ENCODE results near the gene ERCC6L2.

ERCC6L2 gene

GRCh38 chr9:95862343-95862742 is 13.1 kb upstream of the ERCC6L2 start:
- DNase-seq (ENCODE audit: low read depth in 2 of 2), result no peak

DNA sequence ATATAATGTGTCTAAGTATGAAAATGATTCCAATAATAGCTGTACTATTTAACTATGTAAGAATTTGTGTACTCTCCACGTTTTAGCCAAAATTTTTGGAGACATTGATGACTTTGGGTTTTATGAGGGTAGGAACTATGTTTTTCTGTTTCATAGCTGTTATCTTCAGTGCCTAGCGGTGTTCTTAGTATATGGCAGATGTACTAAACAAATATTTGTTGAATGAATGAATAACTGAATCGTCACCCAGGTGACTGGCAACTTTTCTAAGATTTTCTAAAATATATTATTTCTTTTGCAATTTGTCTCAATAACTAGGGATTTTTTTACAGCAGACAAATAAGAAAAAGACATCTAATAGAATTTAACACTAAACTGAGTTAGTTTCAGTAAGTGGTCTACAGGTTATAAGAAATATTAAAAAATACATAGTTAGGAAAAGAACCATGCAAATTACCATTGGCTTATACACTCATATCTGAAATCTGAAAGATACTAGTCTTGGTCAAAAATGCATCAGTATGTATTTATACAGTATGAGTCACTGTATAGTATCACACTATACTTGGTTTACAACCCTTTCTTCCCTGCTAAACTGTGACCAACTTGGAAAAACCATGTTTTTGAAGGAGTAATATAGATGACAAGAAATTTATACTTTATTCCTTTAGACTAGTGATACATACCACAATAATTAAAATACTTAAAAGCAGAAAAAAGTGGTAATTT is 10.5 kb upstream of the ERCC6L2 start:
- DNase-seq (ENCODE audit: low read depth in 2 of 2), result no peak

- no peak for DNase-seq (ENCODE audit: low read depth in 2 of 2)
Measured at GRCh38 chr9:95870352-95870751, 5.1 kb upstream of the ERCC6L2 start.

GRCh38 chr9:95870906-95871305 is 4.6 kb upstream of the ERCC6L2 start:
- DNase-seq (ENCODE audit: low read depth in 2 of 2), result no peak

DNA sequence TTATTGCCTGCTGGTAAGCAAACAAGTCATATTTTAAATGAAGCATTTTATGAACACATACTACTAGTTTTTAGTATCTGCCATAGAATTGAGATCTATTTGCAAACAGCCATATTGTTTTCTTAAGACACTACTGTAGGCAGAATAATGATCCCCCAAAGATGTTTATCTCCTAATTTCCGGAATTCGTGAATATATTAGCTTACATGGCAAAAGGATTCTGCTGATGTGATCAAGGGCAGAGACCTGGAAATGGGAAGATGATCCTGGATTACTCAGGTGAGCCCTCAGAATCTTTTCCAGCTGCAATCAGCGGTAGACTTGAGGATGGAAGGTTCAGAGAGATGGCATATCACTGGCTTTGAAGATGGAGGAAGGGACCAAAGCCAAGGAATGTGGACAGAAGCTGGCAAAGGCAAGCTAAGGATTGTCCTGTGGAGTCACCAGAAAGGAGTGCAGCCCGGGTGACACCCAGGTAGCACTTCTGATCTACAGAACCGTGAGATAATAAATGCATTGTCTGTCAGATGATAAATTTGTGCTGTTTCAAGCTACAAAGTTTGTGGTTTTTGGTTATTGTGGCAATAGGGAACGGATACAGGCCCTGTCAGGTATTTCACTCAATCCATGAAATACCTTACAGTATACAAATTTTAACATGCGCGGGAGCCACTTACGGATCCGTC is 1.0 kb upstream of the ERCC6L2 start:
- DNase-seq (ENCODE audit: low read depth in 2 of 2), result no peak

- no peak for DNase-seq (ENCODE audit: low read depth in 2 of 2)
Measured at GRCh38 chr9:95874989-95875304, 544 bp upstream of the ERCC6L2 start.

GRCh38 chr9:95876138-95876444 is 600 bp downstream of the ERCC6L2 start:
- no peak for DNase-seq (ENCODE audit: low read depth in 2 of 2)

- DNase-seq (ENCODE audit: low read depth in 2 of 2), result no peak
Measured at GRCh38 chr9:95876595-95876994, 1.1 kb downstream of the ERCC6L2 start.

DNA sequence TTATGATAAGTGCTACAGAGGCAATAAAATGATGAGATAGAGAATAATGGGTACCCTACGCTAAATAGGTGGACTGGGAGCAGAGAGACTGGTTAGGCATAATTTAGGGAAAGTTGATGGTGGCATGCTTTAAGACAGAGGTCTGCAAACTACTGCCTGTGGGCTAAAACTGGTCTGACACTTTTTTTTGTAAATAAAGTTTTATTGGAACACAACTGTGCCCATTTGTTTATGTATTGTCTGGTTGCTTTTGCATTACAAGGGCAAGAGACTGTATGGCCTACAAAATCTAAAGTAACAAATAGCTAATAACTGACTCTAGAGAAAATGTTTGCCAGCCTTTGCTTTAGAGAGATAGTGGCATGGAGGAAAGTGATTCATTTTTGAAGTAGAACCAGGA is 2.5 kb downstream of the ERCC6L2 start:
- no peak for DNase-seq (ENCODE audit: low read depth in 2 of 2)

DNA sequence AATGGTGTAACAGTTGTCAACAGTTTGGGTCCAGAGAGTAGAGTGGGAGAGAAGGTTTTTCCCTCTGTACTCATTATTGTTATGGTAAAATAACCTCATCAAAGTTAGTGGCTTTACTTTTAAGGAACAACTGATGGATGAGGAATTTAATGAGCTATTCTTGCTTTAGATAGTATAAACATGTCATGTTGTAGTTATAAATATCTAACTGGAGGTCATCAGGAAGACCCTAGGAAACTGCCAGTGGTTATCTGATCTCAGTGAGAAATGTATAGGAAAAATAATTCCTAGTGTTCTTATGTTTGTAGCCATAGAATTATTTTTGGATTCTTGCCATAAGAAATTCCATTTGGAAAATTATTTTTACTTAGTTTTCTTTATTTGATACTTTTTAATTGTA is 4.1 kb downstream of the ERCC6L2 start:
- DNase-seq (ENCODE audit: low read depth in 2 of 2), result no peak

GRCh38 chr9:95880021-95880690 is 4.7 kb downstream of the ERCC6L2 start:
- DNase-seq (ENCODE audit: low read depth in 2 of 2), result no peak

- DNase-seq (ENCODE audit: low read depth in 2 of 2), result no peak
Measured at GRCh38 chr9:95887926-95888497, 12.5 kb downstream of the ERCC6L2 start.

DNA sequence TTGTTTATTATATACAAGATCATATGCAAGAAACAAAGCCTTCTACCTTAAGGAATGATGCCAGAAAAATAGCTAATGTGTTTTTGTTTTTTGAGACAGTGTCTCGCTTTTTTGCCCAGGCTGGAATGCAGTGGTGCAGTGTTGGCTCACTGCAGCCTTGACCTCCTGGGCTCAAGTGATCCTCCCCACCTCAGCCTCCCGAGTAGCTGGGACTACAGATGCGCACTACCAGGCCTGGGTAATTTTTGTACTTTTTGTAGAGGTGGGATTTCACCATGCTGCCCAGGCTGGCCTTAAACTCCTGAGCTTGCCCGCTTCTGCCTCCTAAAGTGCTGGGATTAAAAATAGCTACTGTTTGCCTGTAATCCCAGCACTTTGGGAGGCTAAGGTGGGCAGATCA is 15.1 kb downstream of the ERCC6L2 start:
- DNase-seq (ENCODE audit: low read depth in 2 of 2), result no peak

DNA sequence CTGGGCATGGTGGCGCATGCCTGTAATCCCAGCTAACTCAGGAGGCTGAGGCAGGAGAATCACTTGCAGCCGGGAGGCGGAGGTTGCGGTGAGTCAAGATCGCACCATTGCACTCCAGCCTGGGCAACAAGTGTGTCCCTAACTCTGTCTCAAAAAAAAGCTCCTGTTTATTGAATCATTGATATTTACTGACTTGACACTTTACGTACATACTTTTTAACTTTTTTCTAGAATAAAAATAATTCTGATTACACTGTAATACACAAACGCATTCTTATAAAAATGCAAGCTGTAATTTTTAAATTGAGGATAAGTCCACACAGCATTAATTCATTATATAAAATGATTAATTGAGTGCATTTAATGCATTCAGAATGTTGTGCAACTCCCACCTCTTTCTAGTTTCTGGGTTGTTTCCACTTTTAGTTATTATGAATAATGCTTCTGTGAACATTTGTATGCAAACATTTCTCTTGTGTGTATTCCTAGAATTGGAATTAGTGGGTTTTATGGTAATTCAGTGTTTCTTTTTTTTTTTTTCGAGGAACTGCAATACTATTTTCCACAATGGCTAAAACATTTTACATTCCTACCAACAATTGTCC is 15.7 kb downstream of the ERCC6L2 start:
- DNase-seq (ENCODE audit: low read depth in 2 of 2), result no peak

GRCh38 chr9:95892690-95893089 is 17.2 kb downstream of the ERCC6L2 start:
- DNase-seq (ENCODE audit: low read depth in 2 of 2), result no peak

DNA sequence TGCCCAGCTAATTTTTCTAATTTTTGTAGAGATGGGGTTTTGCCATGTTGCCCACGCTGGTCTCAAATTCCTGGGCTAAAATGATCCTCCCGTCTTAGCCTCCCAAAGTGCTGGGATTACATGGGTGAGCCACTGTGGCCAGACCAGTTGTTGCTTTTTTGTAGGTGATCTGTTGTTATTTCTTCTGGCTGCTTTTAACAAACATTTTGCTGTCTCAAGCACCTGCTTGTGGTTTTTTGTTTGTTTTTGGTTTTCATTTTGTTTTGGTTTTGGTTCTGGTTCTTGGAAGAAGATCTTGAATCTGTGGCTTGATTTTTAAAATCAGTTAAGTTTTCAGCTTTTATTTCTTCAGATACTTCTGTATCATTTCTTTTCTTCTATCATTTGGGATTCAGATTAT is 21.1 kb downstream of the ERCC6L2 start:
- DNase-seq (ENCODE audit: low read depth in 2 of 2), result no peak

DNA sequence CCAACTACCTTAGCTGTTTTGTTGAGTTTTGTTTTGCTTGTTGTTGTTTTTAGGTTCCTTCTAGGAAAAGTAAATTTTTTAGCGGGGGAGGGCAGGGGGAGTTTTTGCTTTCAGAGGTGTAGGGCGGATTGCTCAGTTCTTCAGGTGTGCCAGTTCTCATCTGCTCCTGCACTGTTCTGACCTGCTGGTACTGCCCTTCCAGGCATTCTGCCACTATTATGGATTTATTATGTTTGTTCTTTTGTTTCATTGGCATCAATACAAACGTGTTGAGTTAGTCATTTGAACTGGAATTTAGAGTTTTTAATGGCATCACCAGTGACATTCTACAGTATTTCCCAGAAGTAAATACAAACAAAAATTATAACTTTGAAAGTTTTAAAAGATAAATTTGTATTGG is 26.0 kb downstream of the ERCC6L2 start:
- no peak for DNase-seq (ENCODE audit: low read depth in 2 of 2)

DNA sequence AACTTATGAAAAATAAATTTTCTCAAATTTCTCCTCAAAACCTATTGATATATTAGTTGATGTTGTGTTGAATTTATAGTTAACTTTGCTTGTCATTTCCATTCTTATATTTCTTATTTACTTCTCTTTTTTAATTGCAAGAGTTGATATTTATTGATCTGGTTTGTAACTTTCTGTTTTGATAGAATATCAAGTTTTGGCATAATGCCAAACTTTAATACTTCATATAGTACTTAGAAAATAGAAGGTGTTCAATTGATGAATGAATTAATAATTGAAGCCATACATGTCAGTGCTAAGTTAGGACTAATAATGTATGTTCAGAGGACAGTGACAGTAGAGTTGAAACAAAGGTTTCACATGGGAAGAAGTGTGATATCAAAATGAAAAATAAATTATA is 27.9 kb downstream of the ERCC6L2 start:
- DNase-seq (ENCODE audit: low read depth in 2 of 2), result no peak

GRCh38 chr9:95907794-95908193 is 32.3 kb downstream of the ERCC6L2 start:
- DNase-seq (ENCODE audit: low read depth in 2 of 2), result no peak

DNA sequence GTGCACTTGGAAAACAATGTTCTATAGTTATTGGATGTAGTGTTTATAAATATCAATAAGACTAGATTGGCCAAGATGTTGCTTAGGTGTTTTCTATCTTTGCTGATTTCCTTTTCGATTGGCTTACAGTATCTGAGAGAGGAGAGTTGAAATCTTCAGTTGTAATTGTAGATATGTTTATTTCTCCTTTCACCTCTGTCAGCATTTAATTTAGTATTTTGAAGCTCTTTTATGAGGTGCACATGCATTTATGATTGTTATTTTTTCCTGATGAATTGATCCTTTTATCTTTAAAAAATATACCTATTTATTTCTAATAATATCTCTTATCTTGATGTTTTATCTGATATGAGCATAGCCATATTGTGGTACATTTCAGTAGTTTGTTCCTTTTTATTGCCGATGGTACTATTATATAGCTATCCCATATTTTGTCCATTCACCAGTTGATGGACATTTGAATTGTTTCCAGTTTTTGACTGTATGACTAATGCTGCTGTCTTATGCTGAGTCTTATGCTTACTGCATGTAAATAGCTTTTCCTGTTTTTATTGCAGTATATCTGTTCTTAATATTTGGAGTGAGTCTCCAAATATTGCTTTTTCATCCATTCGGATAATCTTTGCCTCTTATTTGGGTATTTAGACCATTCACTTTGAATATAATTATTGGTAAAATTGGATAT is 34.7 kb downstream of the ERCC6L2 start:
- DNase-seq (ENCODE audit: low read depth in 2 of 2), result no peak

DNA sequence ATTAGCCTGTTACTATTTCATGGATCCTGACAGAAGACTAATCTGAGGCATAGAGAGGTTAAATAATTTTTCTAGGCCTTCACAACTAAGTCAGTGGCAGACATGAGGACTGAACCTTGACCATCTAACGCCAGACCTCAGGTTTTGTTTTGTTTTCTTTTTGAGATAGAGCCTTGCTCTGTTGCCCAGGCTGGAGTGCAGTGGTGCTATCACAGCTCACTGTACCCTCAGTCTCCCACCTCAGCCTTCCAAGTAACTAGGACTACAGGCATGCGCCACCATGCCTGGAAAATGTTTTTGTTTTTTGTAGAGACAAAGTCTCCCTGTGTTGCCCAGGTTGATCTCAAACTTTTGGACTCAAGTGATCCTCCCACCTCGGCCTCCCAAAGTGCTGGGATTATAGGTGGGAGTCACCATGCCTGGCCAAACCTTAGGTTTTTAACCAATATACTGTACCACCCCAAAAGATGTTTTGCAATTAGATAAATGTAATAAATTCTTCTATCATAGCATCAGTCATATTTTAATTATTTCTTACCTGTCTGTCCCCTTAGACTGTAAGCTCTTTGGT is 35.4 kb downstream of the ERCC6L2 start:
- DNase-seq (ENCODE audit: low read depth in 2 of 2), result no peak

- no peak for DNase-seq (ENCODE audit: low read depth in 2 of 2)
Measured at GRCh38 chr9:95912773-95913172, 37.3 kb downstream of the ERCC6L2 start.

Measured in fibroblast of skin of left biceps (primary cell).